PC-3 (cell line): ENCODE data around the gene FARS2. TPM values are rescaled to one million over a fixed set of nuclear protein-coding genes. Genes with fewer than 3 reads are reported as not detected.

Source experiments
- ATAC-seq: fragments of 200-7000 bp; cut with Tn5 transposase; 2 replicates; pipeline ENCODE4 v1.9.1; 2020; ENCODE audit warnings: mild to moderate bottlenecking, moderate library complexity
- BruUV-seq: library from RNA; stranded (reverse); fragments of 400-500 nt; replicated peaks from 2 replicates; lab custom pipeline; 2021; lab: Mats Ljungman, UMichigan
- CTCF ChIA-PET: fragments of 300-600 bp; sonication (Branson Sonifier 250); formaldehyde crosslinking; loops from one replicate; lab custom pipeline; 2022; ENCODE audit warnings: antibody characterized with exemption; lab: Charles Lee
- POLR2A ChIA-PET: fragments of 300-600 bp; sonication (Branson Sonifier 250); formaldehyde crosslinking; loops from one replicate; lab custom pipeline; 2022; ENCODE audit warnings: antibody characterized with exemption; ENCODE audit not compliant: unreplicated experiment; lab: Charles Lee
- DNase-seq: peaks from one replicate; pipeline ENCODE4 v3.0.0-alpha.2; 2015
- H2AFZ ChIP-seq: fragments of 300-600 bp; sonication (generic); 2 replicates; pipeline ENCODE4 v1.6.0; 2016; ENCODE audit warnings: antibody characterized with exemption, low read length
- H3F3A ChIP-seq: fragments of 300-600 bp; sonication (generic); one replicate; pipeline ENCODE4 v1.6.0; 2017; ENCODE audit warnings: antibody characterized with exemption, low read length, control low read depth, mild to moderate bottlenecking; ENCODE audit not compliant: unreplicated experiment
- H3K27ac ChIP-seq: fragments of 300-600 bp; sonication (generic); 2 replicates; pipeline ENCODE4 v1.5.1; 2016; ENCODE audit warnings: mild to moderate bottlenecking, low read length
- H3K27me3 ChIP-seq: fragments of 300-600 bp; sonication (generic); 2 replicates; pipeline ENCODE4 v1.6.1; 2016; ENCODE audit warnings: low read length, mixed read lengths
- H3K36me3 ChIP-seq: fragments of 300-600 bp; sonication (generic); 2 replicates; pipeline ENCODE4 v1.6.1; 2016; ENCODE audit warnings: low read depth, mixed run types, low read length, mixed read lengths
- H3K4me1 ChIP-seq: fragments of 300-600 bp; sonication (generic); 2 replicates; pipeline ENCODE4 v1.5.1; 2016; ENCODE audit warnings: low read length; ENCODE audit not compliant: insufficient read depth
- H3K4me2 ChIP-seq: fragments of 300-600 bp; sonication (generic); 2 replicates; pipeline ENCODE4 v1.6.0; 2016; ENCODE audit warnings: low read length
- H3K4me3 ChIP-seq: fragments of 300-600 bp; sonication (generic); 2 replicates; pipeline ENCODE4 v1.5.1; 2016; ENCODE audit warnings: mild to moderate bottlenecking, low read length, mixed read lengths
- H3K79me2 ChIP-seq: fragments of 300-600 bp; sonication (generic); 2 replicates; pipeline ENCODE4 v1.6.1; 2017; ENCODE audit warnings: low read length, mixed read lengths
- H3K9ac ChIP-seq: fragments of 300-600 bp; sonication (generic); 2 replicates; pipeline ENCODE4 v1.6.0; 2016; ENCODE audit warnings: mild to moderate bottlenecking, low read length
- H3K9me2 ChIP-seq: fragments of 300-600 bp; sonication (generic); replicated peaks from 2 replicates; pipeline ENCODE4 v1.6.1; 2016; ENCODE audit warnings: mixed run types, low read length, mixed read lengths
- H3K9me3 ChIP-seq: fragments of 300-600 bp; sonication (generic); 2 replicates; pipeline ENCODE4 v1.6.1; 2016; ENCODE audit warnings: low read length, mixed read lengths
- H4K20me1 ChIP-seq: fragments of 300-600 bp; sonication (generic); 2 replicates; pipeline ENCODE4 v1.6.1; 2016; ENCODE audit warnings: low read length, mixed read lengths
- EZH2 ChIP-seq: fragments of 300-600 bp; sonication (generic); IDR thresholded peaks from one replicate; pipeline ENCODE4 v1.6.1; 2017; ENCODE audit warnings: antibody characterized with exemption, mild to moderate bottlenecking, low read length; ENCODE audit not compliant: unreplicated experiment
- EZH2phosphoT487 ChIP-seq: fragments of 300-600 bp; sonication (generic); IDR thresholded peaks from 2 replicates; pipeline ENCODE4 v1.6.1; 2018; ENCODE audit warnings: mild to moderate bottlenecking, antibody characterized with exemption, low read length, borderline replicate concordance
- intact Hi-C: fragments of 100-400 bp; cut with micrococcal nuclease; formaldehyde crosslinking; loops from 2 replicates; pipeline ENCODE4 v1.9.0; 2023
- total RNA-seq: library from RNA; depleted of rRNA; stranded (reverse); fragments of >200 nt; gene quantifications from 2 replicates; pipeline ENCODE4 v1.2.3, GENCODE V29; 2014
- TF ChIP-seq, protein P1 (sequence below): fragments of 300-600 bp; sonication (generic); conservative IDR thresholded peaks from 2 replicates; pipeline ENCODE4 v1.5.1; 2017; ENCODE audit warnings: antibody characterized with exemption, low read depth, mild to moderate bottlenecking, low read length

The FARS2 gene
- total RNA-seq, 1 experiment from 2014 or later: 23.0 TPM

DNA sequence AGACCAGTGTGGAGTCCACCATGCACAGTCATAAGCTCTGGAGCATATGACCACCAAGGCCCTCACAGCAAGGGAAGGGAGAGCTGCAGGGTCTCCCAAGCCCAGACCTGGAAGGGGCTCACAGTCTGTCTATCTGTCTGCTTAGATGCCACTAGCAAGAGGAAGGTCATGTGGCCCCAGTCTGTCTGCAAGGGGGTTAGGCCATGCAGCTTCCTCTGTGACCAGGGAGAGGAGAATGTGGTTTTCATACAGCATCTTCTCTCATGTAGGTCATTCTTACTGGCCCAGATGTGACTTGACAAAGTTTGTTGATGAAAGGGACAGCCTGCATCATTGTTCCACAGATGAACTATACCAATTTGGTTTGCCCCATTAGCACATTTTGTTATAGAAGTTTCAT, 260.8 kb downstream of the FARS2 start:
- POLR2A ChIA-PET: interaction anchor here (0.6 kb wide), 1 partner anchor 13 kb away, joined by 3 read pairs; no protein-coding TSS in a partner anchor
- no peak overlapping the region for H3K27ac ChIP-seq
- ATAC-seq: no peak
- intact Hi-C loops: no loop called here
- no peaks in the 10 kb centered on the region for H3K79me2 ChIP-seq
- H4K20me1 ChIP-seq: no peaks in the 10 kb centered on the region
- no peaks in the 10 kb centered on the region for H3K27me3 ChIP-seq
- BruUV-seq: no TSS peak
- no peak for TF ChIP-seq EZH2phosphoT487
- TF ChIP-seq, protein P1, sequence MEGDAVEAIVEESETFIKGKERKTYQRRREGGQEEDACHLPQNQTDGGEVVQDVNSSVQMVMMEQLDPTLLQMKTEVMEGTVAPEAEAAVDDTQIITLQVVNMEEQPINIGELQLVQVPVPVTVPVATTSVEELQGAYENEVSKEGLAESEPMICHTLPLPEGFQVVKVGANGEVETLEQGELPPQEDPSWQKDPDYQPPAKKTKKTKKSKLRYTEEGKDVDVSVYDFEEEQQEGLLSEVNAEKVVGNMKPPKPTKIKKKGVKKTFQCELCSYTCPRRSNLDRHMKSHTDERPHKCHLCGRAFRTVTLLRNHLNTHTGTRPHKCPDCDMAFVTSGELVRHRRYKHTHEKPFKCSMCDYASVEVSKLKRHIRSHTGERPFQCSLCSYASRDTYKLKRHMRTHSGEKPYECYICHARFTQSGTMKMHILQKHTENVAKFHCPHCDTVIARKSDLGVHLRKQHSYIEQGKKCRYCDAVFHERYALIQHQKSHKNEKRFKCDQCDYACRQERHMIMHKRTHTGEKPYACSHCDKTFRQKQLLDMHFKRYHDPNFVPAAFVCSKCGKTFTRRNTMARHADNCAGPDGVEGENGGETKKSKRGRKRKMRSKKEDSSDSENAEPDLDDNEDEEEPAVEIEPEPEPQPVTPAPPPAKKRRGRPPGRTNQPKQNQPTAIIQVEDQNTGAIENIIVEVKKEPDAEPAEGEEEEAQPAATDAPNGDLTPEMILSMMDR: no peak
- no peak for TF ChIP-seq EZH2
- H2AFZ ChIP-seq: no peak overlapping the region
- H3K9me3 ChIP-seq: no peaks in the 10 kb centered on the region
- peaks cover under 1% of the 10 kb centered on the region; the same call in 1 of the 2 replicates for H3K4me1 ChIP-seq
- DNase-seq: no peak
- CTCF ChIA-PET: no interaction called here
- H3K9ac ChIP-seq: no peak overlapping the region
- H3K36me3 ChIP-seq: no peaks in the 10 kb centered on the region
- no peaks in the 10 kb centered on the region for H3K9me2 ChIP-seq
- no peaks in the 10 kb centered on the region for H3F3A ChIP-seq
- H3K4me3 ChIP-seq: no peak overlapping the region
- no peak overlapping the region for H3K4me2 ChIP-seq

DNA sequence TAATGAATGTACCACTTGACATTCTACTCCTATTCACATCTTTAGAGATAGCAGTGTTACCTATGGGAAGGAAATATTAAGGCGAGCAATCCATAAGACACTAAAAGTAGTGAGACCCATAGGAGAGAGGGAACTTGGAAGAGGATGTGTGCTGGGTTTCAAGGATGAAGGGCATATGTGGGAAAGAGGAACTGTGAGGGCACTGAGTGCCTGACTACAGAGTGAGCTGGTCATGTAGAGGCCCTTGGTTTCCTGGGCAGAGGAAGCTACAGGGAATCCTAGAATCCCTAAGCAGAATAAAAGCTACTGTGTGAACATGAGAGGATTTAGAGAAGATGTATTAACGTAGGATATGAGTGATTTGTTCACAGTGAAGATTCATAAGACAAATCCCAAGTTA, 262.8 kb downstream of the FARS2 start:
- TF ChIP-seq, protein P1: no peak
- TF ChIP-seq EZH2 (no peak), EZH2phosphoT487 (no peak)
- intact Hi-C loops: no loop called here

DNA sequence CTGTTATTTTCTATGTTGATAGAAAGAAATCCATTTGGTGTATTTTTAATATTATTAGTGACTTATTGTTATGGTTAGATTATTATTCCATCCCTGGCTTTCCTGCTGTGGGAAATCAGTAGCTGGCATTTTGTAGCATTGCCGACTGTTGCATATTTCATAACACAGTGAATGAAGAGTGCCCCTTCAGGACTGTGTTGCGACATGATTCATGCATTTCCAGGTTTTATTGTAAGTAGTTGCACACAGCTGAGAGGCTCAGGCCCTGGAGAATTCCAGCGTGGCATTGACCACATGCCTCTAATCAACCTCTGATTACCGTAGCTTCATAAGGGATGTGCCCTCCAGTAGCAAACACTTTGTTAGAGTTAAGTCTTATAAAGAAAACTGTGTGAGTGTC, 263.9 kb downstream of the FARS2 start:
- Histone ChIP-seq H3K4me1 (peaks cover 5% of the 10 kb centered on the region; the same call in 1 of the 2 replicates), H3F3A (no peaks in the 10 kb centered on the region), H3K9ac (no peak overlapping the region), H4K20me1 (no peaks in the 10 kb centered on the region), H3K4me3 (no peak overlapping the region), H3K4me2 (no peak overlapping the region), H3K9me3 (no peaks in the 10 kb centered on the region), H3K36me3 (no peaks in the 10 kb centered on the region), H2AFZ (no peak overlapping the region), H3K9me2 (no peaks in the 10 kb centered on the region), H3K27me3 (no peaks in the 10 kb centered on the region), H3K79me2 (no peaks in the 10 kb centered on the region), H3K27ac (no peak overlapping the region)
- ChIA-PET CTCF (no interaction called here), POLR2A (interaction anchor here (0.6 kb wide), 1 partner anchor 207 kb away, joined by 4 read pairs; no protein-coding TSS in a partner anchor)
- ATAC-seq (no peak), DNase-seq (no peak)
- TF ChIP-seq, protein P1: no peak
- intact Hi-C loops: no loop called here
- no TSS peak for BruUV-seq

More for the DNA sequence above, 262.8 kb downstream of the FARS2 start:
- ATAC-seq (no peak), DNase-seq (no peak)
- H3K27ac ChIP-seq: no peak overlapping the region
- no peaks in the 10 kb centered on the region for H3K9me2 ChIP-seq
- H3K36me3 ChIP-seq: no peaks in the 10 kb centered on the region
- no peaks in the 10 kb centered on the region for H3K79me2 ChIP-seq
- no peaks in the 10 kb centered on the region for H3K9me3 ChIP-seq
- no peak overlapping the region for H3K4me3 ChIP-seq
- POLR2A ChIA-PET: interaction anchor here (0.5 kb wide), 1 partner anchor 212 kb away, joined by 4 read pairs; no protein-coding TSS in a partner anchor
- no peak overlapping the region for H2AFZ ChIP-seq
- no peaks in the 10 kb centered on the region for H3K27me3 ChIP-seq
- CTCF ChIA-PET: no interaction called here
- no peaks in the 10 kb centered on the region for H3F3A ChIP-seq
- H3K4me1 ChIP-seq: peaks cover 5% of the 10 kb centered on the region; the same call in 1 of the 2 replicates
- no peak overlapping the region for H3K4me2 ChIP-seq
- no peak overlapping the region for H3K9ac ChIP-seq
- H4K20me1 ChIP-seq: no peaks in the 10 kb centered on the region
- no TSS peak for BruUV-seq
